K562 (cell line): ENCODE results near the gene ERMARD. TPM values are rescaled to one million over a fixed set of nuclear protein-coding genes. Genes with fewer than 3 reads are reported as not detected.

Experiments used
- CBFA2T2 ChIP-seq: fragments of 450-650 bp; conservative IDR thresholded peaks from 2 replicates; pipeline ENCODE4 v1.6.1; 2017; ENCODE audit warnings: mild to moderate bottlenecking
- CCNT2 ChIP-seq: IDR thresholded peaks from 2 replicates; pipeline ENCODE4 v1.6.1; 2011; ENCODE audit warnings: borderline replicate concordance, low read depth, mild to moderate bottlenecking, moderate library complexity, mixed read lengths, low read length; ENCODE audit not compliant: insufficient read length; ENCODE audit errors: extremely low read depth
- DIDO1 ChIP-seq: fragments of 450-650 bp; IDR thresholded peaks from 2 replicates; pipeline ENCODE4 v1.6.1; 2016; ENCODE audit warnings: low read depth, missing biosample characterization, missing genetic modification characterization
- FOXM1 ChIP-seq, 2 experiments: fragments of 450-650 bp in 1 of 2; sonication (generic) in 1 of 2; formaldehyde crosslinking in 1 of 2; IDR thresholded peaks; 2 replicates each; pipeline versions ENCODE4 v1.6.1 to v1.9.0; 2017 to 2022; ENCODE audit warnings: low read depth in 2 of 2, mild to moderate bottlenecking in 2 of 2, missing genetic modification reagents in 1 of 2, moderate library complexity in 1 of 2
- HDAC1 ChIP-seq, 2 experiments: fragments of 450-650 bp; IDR thresholded peaks; 2 replicates each; pipeline ENCODE4 v1.6.1; 2016 to 2017; ENCODE audit warnings: inconsistent platforms in 1 of 2, mild to moderate bottlenecking in 1 of 2, moderate library complexity in 1 of 2
- MCM3 ChIP-seq: fragments of 450-650 bp; IDR thresholded peaks from 2 replicates; pipeline ENCODE4 v1.6.1; 2016
- PURB ChIP-seq: sonication (generic); formaldehyde crosslinking; IDR thresholded peaks from 2 replicates; pipeline ENCODE4 v1.9.0; 2021; ENCODE audit warnings: low read depth, mild to moderate bottlenecking, missing genetic modification reagents
- ZC3H8 ChIP-seq: fragments of 450-650 bp; IDR thresholded peaks from 2 replicates; pipeline ENCODE4 v1.6.1; 2017
- ZFP1 ChIP-seq: fragments of 450-650 bp; formaldehyde crosslinking; IDR thresholded peaks from 2 replicates; pipeline ENCODE4 v1.4.0; 2020; ENCODE audit warnings: mild to moderate bottlenecking, mixed read lengths
- ZNF717 ChIP-seq: fragments of 250-450 bp; sonication (Bioruptor Pico); IDR thresholded peaks from 2 replicates; pipeline ENCODE4 v1.5.0; 2021
- polyA plus RNA-seq, 8 experiments: library from polyadenylated mRNA; depleted of rRNA in 4 of 8; stranded (reverse) in 5 of 8; unstranded in 3 of 8; fragments of >200 nt; fragmentation: Nextera tagmentation in 2 of 8; fragmentation: Illumina TruSeq in 1 of 8; extraction: Ambion mirVana in 2 of 8; extraction: Trizol in 1 of 8; gene quantifications; 2 replicates each; pipeline versions ENCODE4 v1.2.1 to v1.2.3, GENCODE V29; 2011 to 2014; ENCODE audit warnings: inconsistent platforms in 1 of 8, missing spikeins in 1 of 8
- total RNA-seq, 7 experiments: library from RNA; depleted of rRNA in 6 of 7; stranded (reverse); fragments of >200 nt in 6 of 7; fragmentation: Illumina TruSeq in 2 of 7; extraction: Trizol in 2 of 7; gene quantifications; 2 replicates each; pipeline versions ENCODE4 v1.2.1 to v1.2.3, GENCODE V29; 2011 to 2021; ENCODE audit warnings: low replicate concordance in 1 of 7
- TF ChIP-seq, protein P1 (sequence below), 3 experiments: fragments of 200-800 bp in 1 of 3; sonication (Bioruptor generic) in 1 of 3; sonication (generic) in 1 of 3; formaldehyde crosslinking in 1 of 3; IDR thresholded peaks; 2 replicates each; pipeline versions ENCODE4 v1.6.1 to v1.8.0; 2016 to 2022; ENCODE audit warnings: mild to moderate bottlenecking in 2 of 3, missing compliant biosample characterization in 2 of 3, missing genetic modification characterization in 2 of 3, missing genetic modification reagents in 1 of 3
- TF ChIP-seq, protein P2 (sequence below): fragments of 450-650 bp; IDR thresholded peaks from 2 replicates; pipeline ENCODE4 v1.6.1; 2017; ENCODE audit warnings: antibody characterized with exemption, mild to moderate bottlenecking
- TF ChIP-seq, protein P3 (sequence below), 2 experiments: IDR thresholded peaks; 2 replicates each; pipeline ENCODE4 v1.6.1; 2011; ENCODE audit warnings: borderline replicate concordance in 1 of 2, control low read depth in 1 of 2, low read depth in 1 of 2, low read length in 1 of 2, mild to moderate bottlenecking in 1 of 2, mixed read lengths in 1 of 2, moderate library complexity in 1 of 2; ENCODE audit not compliant: insufficient read depth in 1 of 2, insufficient read length in 1 of 2, poor library complexity in 1 of 2, severe bottlenecking in 1 of 2; ENCODE audit errors: extremely low read depth in 1 of 2
- TF ChIP-seq, protein P4 (sequence below): fragments of 250-450 bp; sonication (Bioruptor Pico); IDR thresholded peaks from 2 replicates; pipeline ENCODE4 v1.4.0; 2020
- TF ChIP-seq, protein P5 (sequence below): sonication (generic); formaldehyde crosslinking; IDR thresholded peaks from 2 replicates; pipeline ENCODE4 v1.8.0; 2022; ENCODE audit warnings: missing genetic modification reagents, mild to moderate bottlenecking, borderline replicate concordance

The ERMARD gene
- total and polyA plus RNA-seq, 9 of the 15 experiments (the other 6 are each of a cell fraction or from before 2014, with no cell fraction given) = 14.5 to 68.6 (median 27.7) TPM

DNA sequence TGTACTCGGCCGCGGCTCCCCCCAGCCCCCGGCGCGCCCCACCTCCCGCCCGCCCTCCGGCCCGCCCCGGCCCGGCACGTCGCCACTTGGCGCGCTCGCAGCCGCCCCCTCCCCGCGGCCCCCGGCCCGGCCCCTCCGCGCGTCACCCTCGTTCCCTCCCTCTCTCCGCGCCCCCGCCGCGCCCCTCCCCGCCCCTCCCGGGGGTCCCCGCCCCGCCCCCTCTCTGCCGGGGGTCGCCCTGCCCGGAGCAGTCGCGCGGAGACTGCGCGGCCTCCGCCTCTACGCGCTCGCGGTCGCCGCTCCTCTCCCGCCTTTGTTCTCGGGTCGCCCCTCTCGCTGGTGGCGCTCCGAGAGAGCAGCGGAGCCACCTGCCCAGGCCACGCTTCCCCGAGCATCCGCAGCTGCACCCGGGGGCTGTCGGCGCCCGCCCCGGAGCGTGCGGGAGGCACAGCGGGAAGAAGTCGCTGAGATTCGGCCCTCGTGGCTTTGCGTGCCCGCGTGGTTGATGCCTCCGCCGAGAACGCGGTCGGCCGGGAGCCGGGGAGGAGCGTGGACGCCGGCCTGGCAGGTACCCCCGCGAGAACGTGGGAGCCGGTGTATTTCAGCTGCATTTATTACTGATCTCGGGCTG, 26.8 kb upstream of the ERMARD start, which contains the start of gene PHF10 (continued):
- TF ChIP-seq, protein P1, sequence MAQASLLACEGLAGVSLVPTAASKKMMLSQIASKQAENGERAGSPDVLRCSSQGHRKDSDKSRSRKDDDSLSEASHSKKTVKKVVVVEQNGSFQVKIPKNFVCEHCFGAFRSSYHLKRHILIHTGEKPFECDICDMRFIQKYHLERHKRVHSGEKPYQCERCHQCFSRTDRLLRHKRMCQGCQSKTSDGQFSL (CRISPR knock-in tag; IDR thresholded peaks at IDR 0.05) = peak; percentile 64
- TF ChIP-seq, protein P1 (tag; IDR thresholded peaks at IDR 0.05) = no peak; a peak in 1 of 4 replicates
- TF ChIP-seq DIDO1 (tag) = no peak
- TF ChIP-seq, protein P2, sequence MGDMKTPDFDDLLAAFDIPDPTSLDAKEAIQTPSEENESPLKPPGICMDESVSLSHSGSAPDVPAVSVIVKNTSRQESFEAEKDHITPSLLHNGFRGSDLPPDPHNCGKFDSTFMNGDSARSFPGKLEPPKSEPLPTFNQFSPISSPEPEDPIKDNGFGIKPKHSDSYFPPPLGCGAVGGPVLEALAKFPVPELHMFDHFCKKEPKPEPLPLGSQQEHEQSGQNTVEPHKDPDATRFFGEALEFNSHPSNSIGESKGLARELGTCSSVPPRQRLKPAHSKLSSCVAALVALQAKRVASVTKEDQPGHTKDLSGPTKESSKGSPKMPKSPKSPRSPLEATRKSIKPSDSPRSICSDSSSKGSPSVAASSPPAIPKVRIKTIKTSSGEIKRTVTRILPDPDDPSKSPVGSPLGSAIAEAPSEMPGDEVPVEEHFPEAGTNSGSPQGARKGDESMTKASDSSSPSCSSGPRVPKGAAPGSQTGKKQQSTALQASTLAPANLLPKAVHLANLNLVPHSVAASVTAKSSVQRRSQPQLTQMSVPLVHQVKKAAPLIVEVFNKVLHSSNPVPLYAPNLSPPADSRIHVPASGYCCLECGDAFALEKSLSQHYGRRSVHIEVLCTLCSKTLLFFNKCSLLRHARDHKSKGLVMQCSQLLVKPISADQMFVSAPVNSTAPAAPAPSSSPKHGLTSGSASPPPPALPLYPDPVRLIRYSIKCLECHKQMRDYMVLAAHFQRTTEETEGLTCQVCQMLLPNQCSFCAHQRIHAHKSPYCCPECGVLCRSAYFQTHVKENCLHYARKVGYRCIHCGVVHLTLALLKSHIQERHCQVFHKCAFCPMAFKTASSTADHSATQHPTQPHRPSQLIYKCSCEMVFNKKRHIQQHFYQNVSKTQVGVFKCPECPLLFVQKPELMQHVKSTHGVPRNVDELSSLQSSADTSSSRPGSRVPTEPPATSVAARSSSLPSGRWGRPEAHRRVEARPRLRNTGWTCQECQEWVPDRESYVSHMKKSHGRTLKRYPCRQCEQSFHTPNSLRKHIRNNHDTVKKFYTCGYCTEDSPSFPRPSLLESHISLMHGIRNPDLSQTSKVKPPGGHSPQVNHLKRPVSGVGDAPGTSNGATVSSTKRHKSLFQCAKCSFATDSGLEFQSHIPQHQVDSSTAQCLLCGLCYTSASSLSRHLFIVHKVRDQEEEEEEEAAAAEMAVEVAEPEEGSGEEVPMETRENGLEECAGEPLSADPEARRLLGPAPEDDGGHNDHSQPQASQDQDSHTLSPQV = peak; percentile 75; the same call in 1 of the 2 replicates
- no peak for TF ChIP-seq PURB (CRISPR knock-in tag)
- TF ChIP-seq, protein P3, sequence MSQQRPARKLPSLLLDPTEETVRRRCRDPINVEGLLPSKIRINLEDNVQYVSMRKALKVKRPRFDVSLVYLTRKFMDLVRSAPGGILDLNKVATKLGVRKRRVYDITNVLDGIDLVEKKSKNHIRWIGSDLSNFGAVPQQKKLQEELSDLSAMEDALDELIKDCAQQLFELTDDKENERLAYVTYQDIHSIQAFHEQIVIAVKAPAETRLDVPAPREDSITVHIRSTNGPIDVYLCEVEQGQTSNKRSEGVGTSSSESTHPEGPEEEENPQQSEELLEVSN (IDR thresholded peaks at IDR 0.05; ENCODE audit: borderline replicate concordance in 1 of 2, extremely low read depth in 1 of 2, insufficient read depth in 1 of 2, insufficient read length in 1 of 2, low read depth in 1 of 2, low read length in 1 of 2, poor library complexity in 1 of 2, severe bottlenecking in 1 of 2) = peak; percentile 83 to 91
- TF ChIP-seq HDAC1 (IDR thresholded peaks at IDR 0.05) = peak in 1 of 2 experiments; percentile 68; a peak in 2 of 4 replicates
- TF ChIP-seq FOXM1 (IDR thresholded peaks at IDR 0.05; ENCODE audit: low read depth) = no peak
- TF ChIP-seq FOXM1 (CRISPR knock-in tag; IDR thresholded peaks at IDR 0.05; ENCODE audit: low read depth) = peak; percentile 20; the same call in 1 of the 2 replicates
- TF ChIP-seq CBFA2T2 = no peak
- no peak for TF ChIP-seq ZFP1 (CRISPR knock-in tag)
- no peak for TF ChIP-seq ZC3H8
- TF ChIP-seq, protein P4, sequence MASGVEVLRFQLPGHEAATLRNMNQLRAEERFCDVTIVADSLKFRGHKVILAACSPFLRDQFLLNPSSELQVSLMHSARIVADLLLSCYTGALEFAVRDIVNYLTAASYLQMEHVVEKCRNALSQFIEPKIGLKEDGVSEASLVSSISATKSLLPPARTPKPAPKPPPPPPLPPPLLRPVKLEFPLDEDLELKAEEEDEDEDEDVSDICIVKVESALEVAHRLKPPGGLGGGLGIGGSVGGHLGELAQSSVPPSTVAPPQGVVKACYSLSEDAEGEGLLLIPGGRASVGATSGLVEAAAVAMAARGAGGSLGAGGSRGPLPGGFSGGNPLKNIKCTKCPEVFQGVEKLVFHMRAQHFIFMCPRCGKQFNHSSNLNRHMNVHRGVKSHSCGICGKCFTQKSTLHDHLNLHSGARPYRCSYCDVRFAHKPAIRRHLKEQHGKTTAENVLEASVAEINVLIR = no peak
- no peak for TF ChIP-seq ZNF717
- no peak for TF ChIP-seq MCM3
- TF ChIP-seq CCNT2 = peak; percentile 32
- TF ChIP-seq, protein P5, sequence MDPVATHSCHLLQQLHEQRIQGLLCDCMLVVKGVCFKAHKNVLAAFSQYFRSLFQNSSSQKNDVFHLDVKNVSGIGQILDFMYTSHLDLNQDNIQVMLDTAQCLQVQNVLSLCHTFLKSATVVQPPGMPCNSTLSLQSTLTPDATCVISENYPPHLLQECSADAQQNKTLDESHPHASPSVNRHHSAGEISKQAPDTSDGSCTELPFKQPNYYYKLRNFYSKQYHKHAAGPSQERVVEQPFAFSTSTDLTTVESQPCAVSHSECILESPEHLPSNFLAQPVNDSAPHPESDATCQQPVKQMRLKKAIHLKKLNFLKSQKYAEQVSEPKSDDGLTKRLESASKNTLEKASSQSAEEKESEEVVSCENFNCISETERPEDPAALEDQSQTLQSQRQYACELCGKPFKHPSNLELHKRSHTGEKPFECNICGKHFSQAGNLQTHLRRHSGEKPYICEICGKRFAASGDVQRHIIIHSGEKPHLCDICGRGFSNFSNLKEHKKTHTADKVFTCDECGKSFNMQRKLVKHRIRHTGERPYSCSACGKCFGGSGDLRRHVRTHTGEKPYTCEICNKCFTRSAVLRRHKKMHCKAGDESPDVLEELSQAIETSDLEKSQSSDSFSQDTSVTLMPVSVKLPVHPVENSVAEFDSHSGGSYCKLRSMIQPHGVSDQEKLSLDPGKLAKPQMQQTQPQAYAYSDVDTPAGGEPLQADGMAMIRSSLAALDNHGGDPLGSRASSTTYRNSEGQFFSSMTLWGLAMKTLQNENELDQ (CRISPR knock-in tag) = no peak
